GM20000 (cell line): ENCODE results near the gene LRBA.
A peak's percentile ranks its signal among the peaks of the same experiment; 100 is the strongest.

Experiments
- DNase-seq: peaks from one replicate; pipeline ENCODE4 v3.0.0; 2012; ENCODE audit warnings: low spot score
- TF ChIP-seq, protein P1 (sequence below): IDR thresholded peaks from 2 replicates; pipeline ENCODE4 v1.5.1; 2012; ENCODE audit warnings: mild to moderate bottlenecking, control low read depth; ENCODE audit errors: extremely low read depth, missing control alignments

The LRBA gene

GRCh38 chr4:150247184-150247583 is 767.9 kb downstream of the LRBA start:
- no peak for DNase-seq

GRCh38 chr4:150244600-150244999 is 770.5 kb downstream of the LRBA start:
- TF ChIP-seq, protein P1, sequence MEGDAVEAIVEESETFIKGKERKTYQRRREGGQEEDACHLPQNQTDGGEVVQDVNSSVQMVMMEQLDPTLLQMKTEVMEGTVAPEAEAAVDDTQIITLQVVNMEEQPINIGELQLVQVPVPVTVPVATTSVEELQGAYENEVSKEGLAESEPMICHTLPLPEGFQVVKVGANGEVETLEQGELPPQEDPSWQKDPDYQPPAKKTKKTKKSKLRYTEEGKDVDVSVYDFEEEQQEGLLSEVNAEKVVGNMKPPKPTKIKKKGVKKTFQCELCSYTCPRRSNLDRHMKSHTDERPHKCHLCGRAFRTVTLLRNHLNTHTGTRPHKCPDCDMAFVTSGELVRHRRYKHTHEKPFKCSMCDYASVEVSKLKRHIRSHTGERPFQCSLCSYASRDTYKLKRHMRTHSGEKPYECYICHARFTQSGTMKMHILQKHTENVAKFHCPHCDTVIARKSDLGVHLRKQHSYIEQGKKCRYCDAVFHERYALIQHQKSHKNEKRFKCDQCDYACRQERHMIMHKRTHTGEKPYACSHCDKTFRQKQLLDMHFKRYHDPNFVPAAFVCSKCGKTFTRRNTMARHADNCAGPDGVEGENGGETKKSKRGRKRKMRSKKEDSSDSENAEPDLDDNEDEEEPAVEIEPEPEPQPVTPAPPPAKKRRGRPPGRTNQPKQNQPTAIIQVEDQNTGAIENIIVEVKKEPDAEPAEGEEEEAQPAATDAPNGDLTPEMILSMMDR, result no peak

More at GRCh38 chr4:150247184-150247583, 767.9 kb downstream of the LRBA start:
- TF ChIP-seq, protein P1, result no peak

DNA sequence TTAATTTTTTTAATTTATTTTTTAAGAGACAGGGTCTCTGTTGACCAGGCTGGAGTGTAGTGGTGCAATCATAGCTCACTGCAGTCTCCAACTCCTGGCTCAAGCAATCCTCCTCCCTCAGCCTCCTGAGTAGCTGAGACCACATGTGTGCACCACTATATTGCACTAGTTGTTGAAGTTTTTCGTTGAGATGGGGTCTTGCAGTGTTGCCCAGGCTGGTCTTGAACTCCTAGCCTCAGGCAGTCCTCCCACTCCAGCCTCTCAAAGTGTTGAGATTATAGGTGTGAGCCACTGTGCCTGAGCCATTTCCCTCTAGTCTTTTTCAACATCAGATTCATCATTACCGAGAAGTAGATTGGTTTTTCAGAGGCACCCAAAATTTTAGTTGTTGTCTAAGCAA is 771.2 kb downstream of the LRBA start:
- DNase-seq, result no peak
- TF ChIP-seq, protein P1, result no peak

More at GRCh38 chr4:150244600-150244999, 770.5 kb downstream of the LRBA start:
- no peak for DNase-seq

GRCh38 chr4:150242820-150243458 is 772.1 kb downstream of the LRBA start:
- TF ChIP-seq, protein P1, result peak; percentile 73
- peak; percentile 61 for DNase-seq

DNA sequence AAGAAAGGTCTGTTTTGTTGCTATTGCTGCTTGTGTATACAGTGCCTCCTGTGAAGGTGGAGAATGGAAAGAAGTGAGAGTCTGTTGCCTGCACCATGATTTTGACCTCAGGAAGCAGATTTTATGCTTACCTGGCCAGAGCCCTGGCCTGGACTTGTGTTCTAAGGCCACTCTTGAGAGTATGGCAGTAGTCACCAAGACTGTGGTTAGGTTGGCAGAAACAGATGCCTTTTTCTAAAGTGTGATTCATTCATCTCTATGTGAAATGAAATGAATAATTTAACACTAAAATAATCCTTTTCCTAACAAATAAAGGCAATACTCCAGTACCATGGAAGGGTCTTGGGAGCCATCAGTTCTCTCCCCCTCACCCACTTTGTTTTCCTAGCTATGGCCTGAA is 775.1 kb downstream of the LRBA start:
- no peak for DNase-seq
- TF ChIP-seq, protein P1, result no peak

DNA sequence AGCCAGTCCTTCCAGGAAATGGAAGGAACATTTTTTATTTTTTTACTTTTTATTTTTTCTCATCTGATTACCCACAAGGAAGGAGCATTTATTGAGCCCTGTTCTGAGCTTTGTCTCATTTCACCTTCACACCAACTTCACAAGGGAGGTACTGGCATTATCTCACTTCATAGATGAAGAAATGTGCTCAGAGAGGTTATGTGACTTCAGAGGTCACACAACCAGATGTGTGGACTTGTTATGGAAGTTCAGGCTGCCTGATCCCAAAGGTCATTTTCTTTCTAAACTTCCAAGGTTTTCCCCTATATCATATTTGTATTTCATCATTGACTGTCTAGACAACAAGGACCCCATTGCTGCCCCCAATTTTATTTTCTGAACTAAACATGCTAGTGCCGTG is 776.5 kb downstream of the LRBA start:
- TF ChIP-seq, protein P1, result no peak
- no peak for DNase-seq

GRCh38 chr4:150237110-150237872 is 777.8 kb downstream of the LRBA start:
- TF ChIP-seq, protein P1, result no peak
- DNase-seq, result no peak
